Gastrocnemius medialis (tissue), 4 donors: ENCODE results near the gene TECPR2. TPM values are rescaled to one million over a fixed set of nuclear protein-coding genes. Genes with fewer than 3 reads are reported as not detected.
A peak's percentile ranks its signal among the peaks of the same experiment; 100 is the strongest.

ENCODE experiments used
- ATAC-seq, 2 donors: fragments of 150-250 bp; one replicate each; pipeline ENCODE4 v1.9.1; 2016
- DNase-seq, 2 donors: peaks; one replicate each; pipeline ENCODE4 v3.0.0-alpha.2; 2019
- H3K27ac ChIP-seq, 4 donors: fragments of 200-600 bp; sonication (generic); 1 replicate in 1 of 4; 2 replicates in 3 of 4; pipeline ENCODE4 v1.5.1; 2016 to 2018; ENCODE audit warnings: mild to moderate bottlenecking in 2 of 4, moderate library complexity in 1 of 4
- H3K27me3 ChIP-seq, 3 donors: fragments of 200-600 bp; sonication (generic) in 2 of 3; 1 replicate in 1 of 3; 2 replicates in 2 of 3; pipeline versions ENCODE4 v1.5.1 to v1.6.0; 2016 to 2019; ENCODE audit warnings: mild to moderate bottlenecking in 1 of 3, moderate library complexity in 1 of 3
- H3K36me3 ChIP-seq, 2 donors: fragments of 200-600 bp; sonication (generic) in 1 of 2; one replicate each; pipeline ENCODE4 v1.5.1; 2017 to 2018
- H3K4me1 ChIP-seq, 2 donors: fragments of 200-600 bp; sonication (generic) in 1 of 2; one replicate each; pipeline ENCODE4 v1.5.1; 2016 to 2017; ENCODE audit warnings: mild to moderate bottlenecking in 2 of 2
- H3K4me3 ChIP-seq, 4 donors: fragments of 200-600 bp; sonication (generic) in 3 of 4; 1 replicate in 1 of 4; 2 replicates in 3 of 4; pipeline ENCODE4 v1.5.1; 2016 to 2019; ENCODE audit warnings: mild to moderate bottlenecking in 2 of 4
- H3K9me3 ChIP-seq, 3 donors: fragments of 200-600 bp; sonication (generic) in 2 of 3; 1 replicate in 1 of 3; 2 replicates in 2 of 3; pipeline ENCODE4 v1.5.1; 2016 to 2019
- POLR2A ChIP-seq, 2 donors: fragments of 450-650 bp; IDR thresholded peaks; one replicate each; pipeline ENCODE4 v1.6.1; 2017; ENCODE audit warnings: antibody characterized with exemption in 2 of 2, mild to moderate bottlenecking in 2 of 2, moderate library complexity in 2 of 2
- in situ Hi-C, 4 donors: fragments of 200-750 bp; cut with MboI; loops; one replicate each; pipeline versions ENCODE4 v1.15.0 to v1.8.0; 2017; ENCODE audit warnings: low sequenced_read_pairs in 4 of 4
- intact Hi-C: fragments of 100-400 bp; cut with DNase I; formaldehyde crosslinking; loops from one replicate; pipeline ENCODE4 v1.15.1; 2023; ENCODE audit warnings: low total_unique reads
- total RNA-seq, 4 donors: library from RNA; depleted of rRNA; stranded (reverse); fragments of >200 nt; gene quantifications; one replicate each; pipeline versions ENCODE4 v1.1.0 to v1.2.3, GENCODE V29; 2016
- TF ChIP-seq, protein P1 (sequence below), 5 experiments: fragments of 450-650 bp in 3 of 5; fragments of 200-600 bp in 2 of 5; sonication (generic) in 2 of 5; IDR thresholded peaks in 4 of 5; conservative IDR thresholded peaks in 1 of 5; 1 replicate in 4 of 5; 2 replicates in 1 of 5; pipeline ENCODE4 v1.5.1; 2016 to 2019; ENCODE audit warnings: antibody characterized with exemption in 5 of 5, mild to moderate bottlenecking in 3 of 5, moderate library complexity in 3 of 5

Gene TECPR2
- total RNA-seq, 4 donors from 2014 or later: 10.0 to 45.0 (median 20.2) TPM

DNA sequence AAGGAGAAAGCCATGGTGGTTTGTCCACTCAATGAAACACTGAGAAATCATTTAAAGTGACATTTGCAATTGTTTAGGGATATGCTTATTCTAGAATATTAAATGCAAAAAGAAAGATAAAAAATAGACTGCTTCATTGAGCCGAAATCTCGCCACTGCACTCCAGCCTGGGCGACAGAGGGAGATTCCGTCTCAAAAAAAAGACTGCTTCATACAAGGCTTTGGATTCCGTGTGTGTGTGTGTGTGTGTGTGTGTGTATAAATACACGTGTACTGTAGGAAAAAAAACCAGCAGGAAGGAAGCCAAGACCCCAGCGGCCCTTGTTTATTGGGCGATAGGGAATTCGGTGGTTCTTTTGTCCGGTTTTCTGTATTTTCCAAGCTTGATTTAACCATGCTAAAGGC, 46.4 kb upstream of the TECPR2 start:
- in situ Hi-C loops (loop anchor here in 3 of 4 donors (10.0 to 25.0 kb wide), 7 partner anchors 82 to 554 kb away; partner anchors contain the start of genes DYNC1H1 (in 2 of the 3), ANKRD9 (in 1 of the 3), PPP2R5C (in 1 of the 3) and WDR20 (in 1 of the 3)), intact Hi-C loops (loop anchor here (5.0 kb wide), 6 partner anchors 91 to 1071 kb away; partner anchors contain the start of genes DYNC1H1, EIF5 and MARK3)
- Histone ChIP-seq H3K4me3 (peak overlapping the region; percentile 51 to 64 (median 56)), H3K4me1 (peaks cover 50 to 51% of the 10 kb centered on the region in 2 donors), H3K36me3 (no peaks in the 10 kb centered on the region), H3K9me3 (no peaks in the 10 kb centered on the region), H3K27me3 (no peaks in the 10 kb centered on the region), H3K27ac (peak overlapping the region; percentile 92 to 99 (median 97))
- peak in 1 of 2 donors; percentile 42 for DNase-seq
- no peak for ATAC-seq
- TF ChIP-seq, protein P1, sequence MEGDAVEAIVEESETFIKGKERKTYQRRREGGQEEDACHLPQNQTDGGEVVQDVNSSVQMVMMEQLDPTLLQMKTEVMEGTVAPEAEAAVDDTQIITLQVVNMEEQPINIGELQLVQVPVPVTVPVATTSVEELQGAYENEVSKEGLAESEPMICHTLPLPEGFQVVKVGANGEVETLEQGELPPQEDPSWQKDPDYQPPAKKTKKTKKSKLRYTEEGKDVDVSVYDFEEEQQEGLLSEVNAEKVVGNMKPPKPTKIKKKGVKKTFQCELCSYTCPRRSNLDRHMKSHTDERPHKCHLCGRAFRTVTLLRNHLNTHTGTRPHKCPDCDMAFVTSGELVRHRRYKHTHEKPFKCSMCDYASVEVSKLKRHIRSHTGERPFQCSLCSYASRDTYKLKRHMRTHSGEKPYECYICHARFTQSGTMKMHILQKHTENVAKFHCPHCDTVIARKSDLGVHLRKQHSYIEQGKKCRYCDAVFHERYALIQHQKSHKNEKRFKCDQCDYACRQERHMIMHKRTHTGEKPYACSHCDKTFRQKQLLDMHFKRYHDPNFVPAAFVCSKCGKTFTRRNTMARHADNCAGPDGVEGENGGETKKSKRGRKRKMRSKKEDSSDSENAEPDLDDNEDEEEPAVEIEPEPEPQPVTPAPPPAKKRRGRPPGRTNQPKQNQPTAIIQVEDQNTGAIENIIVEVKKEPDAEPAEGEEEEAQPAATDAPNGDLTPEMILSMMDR (IDR thresholded peaks at IDR 0.05 in 4 of 5, conservative IDR thresholded peaks at IDR 0.05 in 1 of 5): no peak
- TF ChIP-seq POLR2A (IDR thresholded peaks at IDR 0.05): no peak

- DNase-seq (peak; percentile 89), ATAC-seq (peak; percentile 45 to 52)
- peak overlapping the region; percentile 92 to 99 (median 97) for H3K27ac ChIP-seq
- peak overlapping the region; percentile 51 to 66 (median 63) for H3K4me3 ChIP-seq
- in situ Hi-C loops (loop anchor here in 3 of 4 donors (10.0 to 25.0 kb wide), 7 partner anchors 82 to 555 kb away; partner anchors contain the start of genes DYNC1H1 (in 2 of the 3), ANKRD9 (in 1 of the 3), PPP2R5C (in 1 of the 3) and WDR20 (in 1 of the 3)), intact Hi-C loops (loop anchor here (5.0 kb wide), 6 partner anchors 90 to 1070 kb away; partner anchors contain the start of genes DYNC1H1, EIF5 and MARK3)
- TF ChIP-seq POLR2A (IDR thresholded peaks at IDR 0.05): no peak
- TF ChIP-seq, protein P1 (IDR thresholded peaks at IDR 0.05 in 4 of 5, conservative IDR thresholded peaks at IDR 0.05 in 1 of 5): peak; percentile 78 to 87 (median 85)
- peaks cover 50 to 51% of the 10 kb centered on the region in 2 donors for H3K4me1 ChIP-seq
- H3K27me3 ChIP-seq: no peaks in the 10 kb centered on the region
- H3K9me3 ChIP-seq: no peaks in the 10 kb centered on the region
- no peaks in the 10 kb centered on the region for H3K36me3 ChIP-seq
Observed at GRCh38 chr14:102316743-102317563, 45.8 kb upstream of the TECPR2 start.

- no peaks in the 10 kb centered on the region for H3K27me3 ChIP-seq
- peak; percentile 74 to 88 for DNase-seq
- H3K4me3 ChIP-seq: peak overlapping the region; percentile 51 to 66 (median 63)
- in situ Hi-C loops (loop anchor here in 3 of 4 donors (10.0 to 25.0 kb wide), 7 partner anchors 83 to 555 kb away; partner anchors contain the start of genes DYNC1H1 (in 2 of the 3), ANKRD9 (in 1 of the 3), PPP2R5C (in 1 of the 3) and WDR20 (in 1 of the 3)), intact Hi-C loops (loop anchor here (2.0 to 5.0 kb wide), 10 partner anchors 45 to 1070 kb away; partner anchors contain the start of genes CINP, DYNC1H1, EIF5 and HSP90AA1)
- H3K36me3 ChIP-seq: no peaks in the 10 kb centered on the region
- TF ChIP-seq, protein P1 (IDR thresholded peaks at IDR 0.05 in 4 of 5, conservative IDR thresholded peaks at IDR 0.05 in 1 of 5): peak in 1 of 5 experiments; percentile 13
- peak; percentile 48 to 66 for TF ChIP-seq POLR2A (IDR thresholded peaks at IDR 0.05)
- ATAC-seq: peak; percentile 63 to 66
- H3K27ac ChIP-seq: peak overlapping the region; percentile 92 to 99 (median 97)
- H3K9me3 ChIP-seq: no peaks in the 10 kb centered on the region
- peaks cover 50 to 51% of the 10 kb centered on the region in 2 donors for H3K4me1 ChIP-seq
Observed at GRCh38 chr14:102317564-102318248, 45.0 kb upstream of the TECPR2 start.

- ATAC-seq: no peak
- Histone ChIP-seq H3K27ac (peak overlapping the region; percentile 92 to 99 (median 97)), H3K4me3 (peak overlapping the region; percentile 64 to 72 (median 68)), H3K9me3 (no peaks in the 10 kb centered on the region), H3K36me3 (no peaks in the 10 kb centered on the region), H3K27me3 (no peaks in the 10 kb centered on the region), H3K4me1 (peaks cover 49 to 57% of the 10 kb centered on the region in 2 donors)
- intact Hi-C loops (loop anchor here (1.0 to 5.0 kb wide), 11 partner anchors 44 to 1068 kb away; partner anchors contain the start of genes CINP, DYNC1H1, EIF5 and HSP90AA1), in situ Hi-C loops (loop anchor here in 3 of 4 donors (10.0 to 25.0 kb wide), 7 partner anchors 84 to 557 kb away; partner anchors contain the start of genes DYNC1H1 (in 2 of the 3), ANKRD9 (in 1 of the 3), PPP2R5C (in 1 of the 3) and WDR20 (in 1 of the 3))
- peak in 1 of 2 donors; percentile 33 for DNase-seq
- TF ChIP-seq POLR2A (IDR thresholded peaks at IDR 0.05): no peak
- TF ChIP-seq, protein P1 (IDR thresholded peaks at IDR 0.05 in 4 of 5, conservative IDR thresholded peaks at IDR 0.05 in 1 of 5): no peak
Observed at GRCh38 chr14:102318781-102319276, 43.9 kb upstream of the TECPR2 start.
